ENCODE data around the gene VWDE. TPM values are rescaled to one million over a fixed set of nuclear protein-coding genes. Genes with fewer than 3 reads are reported as not detected.

The VWDE gene
- total and polyA plus RNA-seq, 2 donors, result 0.06 to 6.7 TPM

- DNase-seq (ENCODE audit: extremely low spot score), result no peak
- no peaks in the 10 kb centered on the region for H3K4me1 ChIP-seq (ENCODE audit: insufficient read depth)
- no peak overlapping the region for H3K27ac ChIP-seq (ENCODE audit: low read depth)
- 95% methylated on average over 3 of the region's 3 CpGs for WGBS
- H3K4me3 ChIP-seq (ENCODE audit: low read depth, low read length), result no peak overlapping the region
- H3K36me3 ChIP-seq (ENCODE audit: insufficient read depth), result no peaks in the 10 kb centered on the region
Measured at GRCh38 chr7:12350971-12351370, 52.7 kb downstream of the VWDE start.

GRCh38 chr7:12337095-12337494 is 66.6 kb downstream of the VWDE start:
- DNase-seq (ENCODE audit: extremely low spot score), result no peak
- WGBS, result 90% methylated on average over 2 of the region's 2 CpGs
- H3K4me1 ChIP-seq (ENCODE audit: insufficient read depth), result no peaks in the 10 kb centered on the region
- H3K27ac ChIP-seq (ENCODE audit: low read depth), result no peak overlapping the region
- no peak overlapping the region for H3K4me3 ChIP-seq (ENCODE audit: low read depth, low read length)
- H3K36me3 ChIP-seq (ENCODE audit: insufficient read depth), result no peaks in the 10 kb centered on the region

- H3K36me3 ChIP-seq (ENCODE audit: insufficient read depth), result no peaks in the 10 kb centered on the region
- DNase-seq (ENCODE audit: extremely low spot score), result no peak
- no peaks in the 10 kb centered on the region for H3K4me1 ChIP-seq (ENCODE audit: insufficient read depth)
- H3K27ac ChIP-seq (ENCODE audit: low read depth), result no peak overlapping the region
- H3K4me3 ChIP-seq (ENCODE audit: low read depth, low read length), result no peak overlapping the region
- WGBS, result 64% methylated on average over 6 of the region's 6 CpGs
Measured at GRCh38 chr7:12328888-12329770, 74.5 kb downstream of the VWDE start.

- WGBS, result 86% methylated on average over 3 of the region's 3 CpGs
- no peak for DNase-seq (ENCODE audit: extremely low spot score)
- Histone ChIP-seq H3K4me1 (ENCODE audit: insufficient read depth) (no peaks in the 10 kb centered on the region), H3K27ac (ENCODE audit: low read depth) (no peak overlapping the region), H3K4me3 (ENCODE audit: low read depth, low read length) (no peak overlapping the region), H3K36me3 (ENCODE audit: insufficient read depth) (no peaks in the 10 kb centered on the region)
Measured at GRCh38 chr7:12327922-12328321, 75.7 kb downstream of the VWDE start.

GRCh38 chr7:12325646-12326045 is 78.0 kb downstream of the VWDE start:
- DNase-seq (ENCODE audit: extremely low spot score), result no peak
- Histone ChIP-seq H3K4me3 (ENCODE audit: low read depth, low read length) (no peak overlapping the region), H3K4me1 (ENCODE audit: insufficient read depth) (no peaks in the 10 kb centered on the region), H3K27ac (ENCODE audit: low read depth) (no peak overlapping the region), H3K36me3 (ENCODE audit: insufficient read depth) (no peaks in the 10 kb centered on the region)

- Histone ChIP-seq H3K27ac (ENCODE audit: low read depth) (no peak overlapping the region), H3K4me1 (ENCODE audit: insufficient read depth) (no peaks in the 10 kb centered on the region), H3K36me3 (ENCODE audit: insufficient read depth) (no peaks in the 10 kb centered on the region), H3K4me3 (ENCODE audit: low read depth, low read length) (no peak overlapping the region)
- WGBS, result 75% methylated on average over 10 of the region's 10 CpGs
- DNase-seq (ENCODE audit: extremely low spot score), result no peak
Measured at GRCh38 chr7:12323415-12323814, 80.2 kb downstream of the VWDE start.

- DNase-seq (ENCODE audit: extremely low spot score), result no peak
Measured at GRCh38 chr7:12322903-12323300, 80.8 kb downstream of the VWDE start.

GRCh38 chr7:12322284-12322902 is 81.3 kb downstream of the VWDE start:
- DNase-seq (ENCODE audit: extremely low spot score), result no peak

More at GRCh38 chr7:12322903-12323300, 80.8 kb downstream of the VWDE start:
- 68% methylated on average over 3 of the region's 3 CpGs for WGBS
- Histone ChIP-seq H3K4me1 (ENCODE audit: insufficient read depth) (no peaks in the 10 kb centered on the region), H3K36me3 (ENCODE audit: insufficient read depth) (no peaks in the 10 kb centered on the region), H3K4me3 (ENCODE audit: low read depth, low read length) (no peak overlapping the region), H3K27ac (ENCODE audit: low read depth) (no peak overlapping the region)

GRCh38 chr7:12320987-12321647 is 82.5 kb downstream of the VWDE start:
- no peaks in the 10 kb centered on the region for H3K36me3 ChIP-seq (ENCODE audit: insufficient read depth)
- H3K27ac ChIP-seq (ENCODE audit: low read depth), result no peak overlapping the region
- H3K4me3 ChIP-seq (ENCODE audit: low read depth, low read length), result no peak overlapping the region
- no peak for DNase-seq (ENCODE audit: extremely low spot score)
- 92% methylated on average over 2 of the region's 2 CpGs for WGBS
- no peaks in the 10 kb centered on the region for H3K4me1 ChIP-seq (ENCODE audit: insufficient read depth)

More at GRCh38 chr7:12322284-12322902, 81.3 kb downstream of the VWDE start:
- Histone ChIP-seq H3K27ac (ENCODE audit: low read depth) (no peak overlapping the region), H3K4me1 (ENCODE audit: insufficient read depth) (no peaks in the 10 kb centered on the region), H3K4me3 (ENCODE audit: low read depth, low read length) (no peak overlapping the region), H3K36me3 (ENCODE audit: insufficient read depth) (no peaks in the 10 kb centered on the region)
- 56% methylated on average over 5 of the region's 5 CpGs for WGBS

GRCh38 chr7:12320241-12320986 is 83.3 kb downstream of the VWDE start:
- DNase-seq (ENCODE audit: extremely low spot score), result no peak
- Histone ChIP-seq H3K4me1 (ENCODE audit: insufficient read depth) (no peaks in the 10 kb centered on the region), H3K4me3 (ENCODE audit: low read depth, low read length) (no peak overlapping the region), H3K27ac (ENCODE audit: low read depth) (no peak overlapping the region), H3K36me3 (ENCODE audit: insufficient read depth) (no peaks in the 10 kb centered on the region)
- 72% methylated on average over 2 of the region's 2 CpGs for WGBS

GRCh38 chr7:12317675-12318074 is 86.0 kb downstream of the VWDE start:
- WGBS, result 90% methylated on average over 1 of the region's 1 CpG
- no peak for DNase-seq (ENCODE audit: extremely low spot score)

GRCh38 chr7:12316925-12317324 is 86.7 kb downstream of the VWDE start:
- no peak for DNase-seq (ENCODE audit: extremely low spot score)
- Histone ChIP-seq H3K36me3 (ENCODE audit: insufficient read depth) (no peaks in the 10 kb centered on the region), H3K4me1 (ENCODE audit: insufficient read depth) (no peaks in the 10 kb centered on the region), H3K27ac (ENCODE audit: low read depth) (no peak overlapping the region), H3K4me3 (ENCODE audit: low read depth, low read length) (no peak overlapping the region)
- WGBS, result 80% methylated on average over 3 of the region's 3 CpGs

More at GRCh38 chr7:12317675-12318074, 86.0 kb downstream of the VWDE start:
- Histone ChIP-seq H3K4me1 (ENCODE audit: insufficient read depth) (no peaks in the 10 kb centered on the region), H3K4me3 (ENCODE audit: low read depth, low read length) (no peak overlapping the region), H3K36me3 (ENCODE audit: insufficient read depth) (no peaks in the 10 kb centered on the region), H3K27ac (ENCODE audit: low read depth) (no peak overlapping the region)

- DNase-seq (ENCODE audit: extremely low spot score), result no peak
- Histone ChIP-seq H3K36me3 (ENCODE audit: insufficient read depth) (no peaks in the 10 kb centered on the region), H3K4me1 (ENCODE audit: insufficient read depth) (no peaks in the 10 kb centered on the region), H3K27ac (ENCODE audit: low read depth) (no peak overlapping the region), H3K4me3 (ENCODE audit: low read depth, low read length) (no peak overlapping the region)
Measured at GRCh38 chr7:12315049-12315448, 88.6 kb downstream of the VWDE start.
